Measurements from ENCODE around the gene ARHGAP33.

DNA sequence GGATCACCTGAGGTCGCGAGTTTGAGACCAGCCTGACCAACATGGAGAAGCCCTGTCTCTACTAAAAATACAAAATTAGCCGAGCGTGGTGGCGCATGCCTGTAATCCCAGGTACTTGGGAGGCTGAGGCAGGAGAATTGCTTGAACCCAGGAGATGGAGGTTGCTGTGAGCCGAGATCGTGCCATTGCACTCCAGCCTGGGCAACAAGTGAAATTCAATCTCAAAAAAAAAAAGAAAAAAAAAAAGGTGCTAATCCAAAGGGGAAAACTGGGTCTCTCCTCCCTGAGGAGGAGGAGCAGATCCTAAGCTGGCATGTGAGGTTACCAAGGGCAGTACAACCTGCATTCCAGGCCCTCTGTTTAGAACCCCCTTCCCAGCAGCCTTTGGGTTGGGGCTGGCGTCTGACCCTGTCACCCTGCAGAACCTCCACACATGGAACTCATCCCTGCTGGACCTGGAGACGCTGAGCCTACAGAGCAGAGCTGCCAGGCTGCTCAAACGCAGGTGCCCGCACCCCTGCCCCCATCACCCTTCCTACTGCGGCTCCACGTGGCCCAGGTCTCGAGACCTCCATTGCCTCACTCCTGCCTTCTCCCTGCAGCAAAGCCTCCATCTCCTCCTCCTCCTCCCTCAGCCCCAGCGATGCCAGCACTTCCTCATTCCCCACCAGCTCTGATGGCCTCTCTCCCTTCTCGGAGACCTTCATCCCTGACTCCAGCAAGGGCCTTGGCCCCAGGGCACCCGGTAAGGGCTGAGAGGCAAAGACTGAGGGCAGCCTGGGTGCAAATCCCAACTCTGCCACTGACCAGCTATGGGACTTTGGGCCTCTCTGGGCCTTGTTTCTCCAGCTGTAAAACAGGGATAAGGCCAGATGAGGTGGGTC lies 10.7 kb upstream of the ARHGAP33 start:
- TF ChIP-seq CTCF (IDR thresholded peaks at IDR 0.05; ENCODE audit: extremely low read depth in 1 of 2, insufficient read depth in 1 of 2, low read depth in 1 of 2, low read length in 2 of 2) = no peak
- no peak for TF ChIP-seq POLR2AphosphoS5 (IDR thresholded peaks at IDR 0.05; ENCODE audit: insufficient read depth, low read depth, low read length)
- no peak for TF ChIP-seq EZH2 (IDR thresholded peaks at IDR 0.05; ENCODE audit: borderline replicate concordance, low read depth, low read length, severe bottlenecking)
- TF ChIP-seq GATA2 (IDR thresholded peaks at IDR 0.05; ENCODE audit: insufficient read depth, insufficient read length, low read depth, low read length) = no peak
- no peak for TF ChIP-seq MAX (IDR thresholded peaks at IDR 0.05; ENCODE audit: insufficient read depth, insufficient read length)
- no peak for TF ChIP-seq FOS (IDR thresholded peaks at IDR 0.05; ENCODE audit: borderline replicate concordance, insufficient read depth, low read length)
- TF ChIP-seq POLR2A (IDR thresholded peaks at IDR 0.05; ENCODE audit: low read depth, low read length) = no peak

Measured in endothelial cell of umbilical vein (primary cell).